GM19397 (cell line): Measurements from ENCODE around the gene GMCL2.
A peak's percentile ranks its signal among the peaks of the same experiment; 100 is the strongest.
"Not testable (repeated sequence)": the region's sequence is repeated elsewhere in the genome, so short reads cannot be mapped to it uniquely, and the experiment has no call there.

Source experiments
- ATAC-seq: cut with Tn5 transposase; IDR thresholded peaks from one replicate; pipeline ENCODE4 v1.9.1; 2021; ENCODE audit warnings: mild to moderate bottlenecking, moderate library complexity; ENCODE audit not compliant: unreplicated experiment

The GMCL2 gene

DNA sequence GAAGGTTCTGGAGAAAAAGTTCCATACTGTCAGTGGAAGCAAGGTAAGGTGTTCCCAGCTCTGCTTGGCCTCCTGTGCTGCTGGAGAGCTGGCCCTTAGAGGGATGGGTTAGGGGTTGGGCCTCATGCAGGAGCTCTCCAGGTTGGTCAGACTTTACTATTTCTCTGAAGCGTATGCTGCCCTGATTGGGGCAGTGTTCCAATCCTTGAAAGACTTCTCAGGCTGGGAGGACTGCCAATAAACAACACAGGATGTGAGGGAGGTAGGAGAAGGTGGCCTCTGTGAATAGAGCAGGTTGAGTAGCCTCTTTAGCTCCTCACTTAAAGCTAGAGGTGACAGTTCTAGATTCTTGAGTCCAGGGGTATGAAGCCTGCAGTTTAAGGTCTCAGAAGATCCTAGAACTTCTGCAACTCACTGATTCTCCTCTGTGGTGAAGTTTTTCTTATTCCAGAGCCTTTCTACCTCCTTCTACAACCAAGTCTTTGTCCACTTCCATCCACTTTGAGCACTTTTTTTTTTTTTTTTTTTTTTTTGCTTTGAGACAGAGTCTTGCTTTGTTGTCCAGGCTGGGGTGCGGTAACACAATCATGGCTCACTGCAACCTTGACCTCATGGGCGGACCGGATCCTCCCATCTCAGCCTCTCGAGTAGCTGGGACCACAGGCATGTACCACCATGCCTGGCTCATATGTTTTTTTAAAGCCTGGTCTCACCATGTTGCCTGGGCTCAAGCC is 20.2 kb upstream of the GMCL2 start:
- no peak for ATAC-seq

DNA sequence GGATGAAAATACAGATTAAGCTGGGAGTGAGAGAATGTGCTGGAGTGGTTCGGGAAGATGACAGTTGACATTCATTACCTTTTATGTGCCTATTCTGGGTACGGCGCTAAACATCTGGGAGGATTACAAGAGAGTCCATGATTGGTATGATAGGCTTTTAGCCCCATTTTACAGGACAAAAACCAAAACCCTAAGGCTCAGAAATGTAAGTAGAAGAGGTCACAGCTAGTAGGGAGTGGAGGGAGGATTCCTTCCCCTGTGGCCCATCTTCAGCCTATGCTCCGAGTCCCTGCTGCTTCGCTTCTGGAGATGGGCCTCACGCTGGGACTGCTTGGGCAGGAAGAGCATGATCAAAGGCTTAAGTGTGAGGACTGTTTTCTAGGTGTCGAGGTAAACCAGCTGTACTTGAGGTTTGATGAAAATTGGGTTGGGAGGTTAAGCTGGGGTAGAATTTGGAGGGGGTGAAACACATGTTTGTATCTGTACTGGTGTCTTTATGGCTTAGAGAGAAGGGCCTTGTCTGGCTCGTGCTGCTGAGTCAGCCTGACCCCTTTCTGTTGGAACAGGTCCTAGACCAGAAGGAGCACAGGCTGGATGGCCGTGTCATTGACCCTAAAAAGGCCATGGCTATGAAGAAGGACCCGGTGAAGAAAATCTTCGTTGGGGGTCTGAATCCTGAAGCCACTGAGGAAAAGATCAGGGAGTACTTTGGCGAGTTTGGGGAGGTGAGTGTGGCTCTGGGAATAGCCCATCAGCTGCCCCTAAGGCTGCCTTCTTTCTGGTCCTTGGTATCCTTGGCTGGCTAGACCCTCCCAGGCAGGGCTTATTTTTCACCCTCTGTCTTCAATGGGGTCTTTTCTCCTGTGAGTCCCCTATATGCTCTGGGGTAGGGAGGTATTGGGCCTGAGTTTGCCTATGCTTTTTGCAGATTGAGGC is 19.3 kb upstream of the GMCL2 start:
- ATAC-seq = no peak

DNA sequence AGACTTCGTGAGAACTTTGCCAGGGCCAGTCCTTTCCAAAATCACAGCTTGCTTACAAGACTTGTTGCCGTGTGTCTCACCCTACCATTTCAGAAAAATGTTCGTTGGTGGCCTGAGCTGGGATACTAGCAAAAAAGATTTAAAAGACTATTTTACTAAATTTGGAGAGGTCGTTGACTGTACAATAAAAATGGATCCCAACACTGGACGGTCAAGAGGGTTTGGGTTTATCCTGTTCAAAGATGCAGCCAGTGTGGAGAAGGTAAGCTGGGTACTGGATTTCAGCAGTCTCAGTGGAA is 18.5 kb upstream of the GMCL2 start:
- ATAC-seq = no peak

DNA sequence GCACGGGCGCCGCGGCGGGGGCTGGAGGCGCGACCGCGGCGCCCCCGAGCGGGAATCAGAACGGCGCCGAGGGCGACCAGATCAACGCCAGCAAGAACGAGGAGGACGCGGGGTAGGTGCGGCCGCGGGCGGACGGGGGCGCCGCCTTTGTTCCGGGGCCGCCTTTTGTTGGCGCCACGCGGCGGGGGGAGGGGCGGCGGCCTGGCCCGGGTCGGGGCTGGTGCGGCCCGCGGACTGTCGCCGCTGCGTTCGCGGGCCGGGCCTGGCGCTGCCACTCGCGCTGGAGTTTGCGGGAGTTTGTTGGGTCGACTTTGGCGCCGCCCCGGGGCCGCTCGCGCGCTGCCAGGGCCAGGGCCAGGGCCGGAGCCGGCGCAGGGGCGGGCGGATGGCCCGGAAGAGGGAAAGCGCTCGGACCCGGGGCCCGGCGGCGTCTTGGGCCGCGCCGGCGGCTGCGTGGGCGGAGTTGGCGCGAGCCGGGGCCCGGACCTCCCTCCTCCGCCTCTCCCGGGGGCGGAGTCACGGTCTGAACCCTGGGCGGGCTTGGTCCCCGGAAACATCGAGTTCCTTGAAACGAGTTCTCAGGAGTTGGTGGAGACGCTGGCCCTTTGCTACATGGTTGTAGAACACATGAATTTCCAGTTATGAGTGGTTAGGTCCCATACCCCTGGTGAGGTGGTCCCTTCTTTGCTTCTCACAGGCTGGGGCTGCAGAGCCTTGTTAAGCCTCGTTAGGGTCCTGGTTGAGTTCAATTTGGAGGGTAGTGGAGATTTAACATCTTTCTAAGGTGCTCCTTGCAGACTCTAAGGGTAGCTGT is 18.0 kb upstream of the GMCL2 start:
- ATAC-seq = peak; percentile 51

DNA sequence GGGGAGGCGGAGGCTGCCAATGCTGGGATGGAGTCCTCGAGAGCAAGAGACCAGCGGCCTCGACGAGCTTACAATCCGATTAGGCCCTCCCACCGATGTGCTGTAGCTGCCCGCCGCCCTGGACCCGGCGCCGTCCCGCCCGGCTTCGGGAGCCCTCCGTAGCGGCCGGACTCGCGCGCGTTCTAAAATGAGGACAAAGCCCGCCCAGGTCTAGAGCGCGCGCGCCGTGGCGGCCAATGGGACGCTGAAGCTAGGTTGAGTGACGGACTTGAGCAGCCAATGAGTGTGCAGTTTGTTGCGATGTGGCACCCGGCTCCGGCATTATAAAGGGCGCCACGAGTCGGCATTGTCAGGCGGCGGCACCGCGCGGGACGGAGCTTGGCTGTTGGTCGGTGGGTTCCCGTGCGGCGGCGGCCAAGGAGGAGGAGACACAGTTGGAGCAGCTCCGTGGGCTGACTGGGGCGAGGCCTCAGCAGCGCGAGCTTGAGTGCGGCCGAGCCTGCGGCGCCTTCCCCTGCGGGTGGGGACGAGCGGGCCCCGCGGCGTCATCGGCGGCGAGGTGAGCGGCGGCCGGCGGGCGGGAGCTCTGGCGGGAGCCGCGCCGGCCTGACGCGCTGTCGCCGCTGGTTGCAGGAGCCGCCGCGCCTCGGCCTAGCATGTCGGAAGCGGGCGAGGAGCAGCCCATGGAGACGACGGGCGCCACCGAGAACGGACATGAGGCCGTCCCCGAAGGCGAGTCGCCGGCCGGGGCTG is 17.2 kb upstream of the GMCL2 start, which contains the start of gene HNRNPAB:
Gene HNRNPAB, plus strand, starts transcription at position 352 of the 753 bp plus-strand sequence. Its CDS starts 305 bp downstream, at position 657.
- ATAC-seq = peak; percentile 84

DNA sequence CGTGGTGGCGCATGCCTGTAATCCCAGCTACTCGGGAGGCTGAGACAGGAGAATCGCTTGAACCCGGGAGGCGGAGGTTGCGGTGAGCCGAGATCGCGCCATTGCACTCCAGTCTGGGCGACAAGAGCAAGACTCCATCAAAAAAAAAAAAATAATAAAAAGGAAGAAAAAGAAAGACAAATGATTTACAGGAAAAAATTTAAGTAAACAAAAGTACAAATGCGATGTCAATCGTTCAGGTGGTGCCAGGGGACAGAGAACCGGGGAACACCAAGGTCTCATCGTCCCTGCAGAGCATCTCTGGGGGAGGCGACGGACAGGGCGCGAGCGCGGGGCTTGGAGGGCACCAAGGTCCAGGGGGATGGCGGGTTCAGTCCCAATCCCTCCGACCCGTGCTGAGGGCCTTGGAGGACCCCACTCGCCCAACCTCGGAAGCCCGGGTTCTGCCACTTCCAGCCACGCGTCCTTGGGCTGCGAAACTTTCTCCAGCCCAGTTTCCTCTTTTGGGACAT is 16.6 kb upstream of the GMCL2 start:
- no peak for ATAC-seq

DNA sequence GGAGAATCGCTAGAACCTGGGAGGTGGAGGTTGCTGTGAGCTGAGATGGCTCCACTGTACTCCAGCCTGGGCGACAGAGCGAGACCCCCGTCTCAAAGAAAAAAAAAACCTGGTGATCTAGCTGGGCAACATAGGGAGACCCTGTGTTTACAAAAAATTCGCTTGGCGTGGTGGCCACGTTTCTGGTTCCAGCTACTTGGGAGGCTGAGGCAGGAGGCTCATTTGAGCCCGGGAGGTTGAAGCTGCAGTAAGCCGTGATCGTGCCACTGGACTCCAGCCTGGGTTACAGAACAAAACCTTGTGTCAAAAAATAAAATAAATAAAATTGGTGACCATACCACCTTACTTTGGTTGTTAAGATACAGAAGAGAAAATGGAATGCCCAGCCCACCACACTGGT is 15.4 kb upstream of the GMCL2 start:
- ATAC-seq = no peak

DNA sequence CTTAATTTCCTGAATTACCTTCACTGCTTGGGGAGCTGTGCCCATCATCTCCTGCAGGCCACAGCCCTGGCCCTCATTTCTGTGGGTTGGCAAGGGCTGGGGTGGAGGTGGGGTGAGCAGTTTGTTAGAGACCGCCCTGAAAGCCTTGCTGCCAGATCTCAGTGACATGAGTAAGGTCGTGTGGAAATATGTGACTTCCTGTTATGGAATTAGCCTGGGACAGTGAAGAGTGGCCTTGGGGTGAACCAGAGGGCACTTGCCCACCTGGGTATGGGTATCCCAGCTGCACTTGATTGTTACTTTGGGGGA is 14.7 kb upstream of the GMCL2 start:
- ATAC-seq = no peak

DNA sequence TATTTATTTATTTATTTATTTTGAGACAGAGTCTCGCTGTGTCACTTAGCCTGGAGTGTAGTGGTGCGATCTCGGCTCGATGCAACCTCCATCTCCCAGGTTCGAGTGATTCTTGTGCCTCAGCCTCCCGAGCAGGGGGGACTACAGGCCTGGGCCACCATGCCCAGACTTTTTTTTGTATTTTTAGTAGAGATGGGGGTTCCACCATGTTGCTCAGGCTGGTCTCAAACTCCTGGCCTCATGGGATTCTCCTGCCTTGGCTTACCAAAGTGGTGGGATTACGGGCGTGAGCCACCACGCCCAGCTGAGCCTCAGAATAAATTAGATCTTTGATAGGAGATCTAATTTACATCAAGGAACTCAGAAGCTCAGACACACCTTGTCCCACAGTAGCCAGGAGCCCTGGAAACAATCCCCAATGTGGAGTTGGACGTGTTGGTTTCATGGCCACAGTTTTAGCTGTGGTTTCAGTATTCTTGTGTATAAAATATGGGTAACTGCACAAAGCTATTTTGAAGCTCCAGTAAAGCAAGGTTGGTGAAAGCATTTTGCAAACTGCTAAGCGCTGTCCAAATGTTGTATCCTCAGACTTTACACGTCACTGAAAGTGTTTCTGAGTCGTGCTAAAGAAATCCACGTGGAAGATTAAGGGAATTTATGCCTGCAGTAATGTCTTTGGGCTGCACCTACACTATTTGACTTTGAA is 14.2 kb upstream of the GMCL2 start:
- no peak for ATAC-seq

DNA sequence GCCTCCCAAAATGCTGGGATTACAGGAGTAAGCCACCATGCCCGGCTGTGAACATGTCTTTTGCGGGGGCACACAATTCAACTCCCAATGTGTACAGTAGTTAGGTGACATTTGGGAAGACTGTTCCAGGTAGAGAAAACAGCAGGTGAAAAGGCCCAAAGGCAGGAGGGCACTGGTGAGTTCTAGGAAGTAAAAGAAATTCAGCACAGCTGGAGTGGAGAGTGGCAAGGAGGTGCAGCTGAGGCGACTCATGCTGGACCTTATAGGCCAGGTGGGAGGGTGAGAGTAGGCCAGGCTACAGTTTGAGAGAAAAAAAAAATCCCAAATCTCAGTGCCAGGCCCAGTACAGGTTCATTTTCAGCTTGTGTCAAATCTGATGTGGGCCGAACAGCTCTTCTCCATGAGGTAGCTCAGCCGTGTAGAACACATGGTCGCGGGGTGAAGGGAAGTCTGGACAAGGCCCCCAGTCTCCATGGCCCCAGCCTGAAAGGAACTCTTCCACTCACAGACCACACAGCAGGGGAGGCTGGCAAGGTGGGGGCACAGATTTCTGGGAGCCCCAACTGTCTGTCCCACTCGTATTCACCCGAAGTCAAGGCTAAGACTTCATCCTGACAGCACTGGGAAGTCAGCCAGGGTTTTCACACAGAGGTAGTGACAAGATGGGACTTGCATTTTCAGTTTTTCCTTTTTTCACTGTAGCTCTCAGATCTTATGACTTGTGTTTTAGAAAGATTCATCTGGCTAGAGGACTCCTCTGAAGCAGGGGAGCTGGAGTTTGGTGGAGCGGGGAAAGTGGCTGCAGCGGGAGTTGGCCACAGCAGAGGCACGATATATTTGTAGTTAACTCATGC is 12.6 kb upstream of the GMCL2 start:
- no peak for ATAC-seq

DNA sequence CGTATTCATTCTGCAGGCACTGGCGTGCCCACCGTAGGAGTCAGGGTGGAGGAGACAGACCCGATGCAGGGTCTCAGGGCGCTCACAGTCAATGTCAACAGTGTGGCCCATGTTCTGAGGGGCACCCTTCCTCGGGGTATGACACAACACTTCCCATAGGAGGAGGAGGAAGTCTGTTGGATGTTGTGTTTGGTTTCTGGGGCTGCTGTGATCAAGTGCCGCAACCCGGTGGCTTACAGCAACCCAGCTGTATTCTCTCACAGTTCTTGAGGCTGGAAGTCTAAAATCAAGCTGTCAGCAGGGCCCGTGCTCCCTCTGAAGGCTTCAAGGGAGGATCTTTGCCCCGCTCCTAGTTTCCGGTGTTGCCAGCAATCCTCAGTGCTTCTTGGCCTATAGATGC is 11.5 kb upstream of the GMCL2 start:
- ATAC-seq = no peak

DNA sequence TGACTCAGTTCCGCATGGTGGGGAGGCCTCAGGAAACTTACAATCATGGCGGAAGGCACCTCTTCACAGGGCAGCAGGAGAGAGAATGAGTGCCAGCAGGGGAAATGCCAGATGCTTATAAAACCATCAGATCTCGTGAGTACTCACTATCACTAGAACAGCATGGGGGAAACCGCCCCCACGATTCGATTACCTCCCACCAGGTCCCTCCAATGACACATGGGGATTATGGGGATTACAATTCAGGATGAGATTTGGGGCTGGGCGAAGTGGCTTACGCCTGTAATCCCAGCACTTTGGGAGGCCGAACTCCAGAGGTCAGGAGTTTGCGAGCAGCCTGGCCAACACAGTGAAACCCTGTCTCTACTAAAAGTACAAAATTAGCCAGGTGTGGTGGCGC is 11.0 kb upstream of the GMCL2 start:
- not testable (repeated sequence) for ATAC-seq

DNA sequence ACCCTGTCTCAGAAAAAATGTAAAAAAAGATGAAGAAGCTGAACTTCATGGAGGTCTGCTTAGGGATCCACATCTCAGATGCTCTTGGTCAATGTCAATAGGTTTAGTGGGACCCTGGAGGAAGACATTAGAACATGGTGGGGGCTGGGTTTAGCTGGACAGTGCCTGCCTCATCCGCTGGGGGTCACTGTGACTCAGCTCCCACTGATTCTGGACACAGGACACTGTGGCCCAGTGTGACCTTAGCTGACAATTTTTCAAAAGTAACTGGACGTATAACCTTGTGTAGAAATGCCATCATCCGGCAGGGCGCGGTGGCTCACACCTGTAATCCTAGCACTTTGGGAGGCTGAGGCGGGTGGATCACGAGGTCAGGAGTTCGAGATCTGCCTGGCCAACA is 9.8 kb upstream of the GMCL2 start:
- ATAC-seq = no peak

DNA sequence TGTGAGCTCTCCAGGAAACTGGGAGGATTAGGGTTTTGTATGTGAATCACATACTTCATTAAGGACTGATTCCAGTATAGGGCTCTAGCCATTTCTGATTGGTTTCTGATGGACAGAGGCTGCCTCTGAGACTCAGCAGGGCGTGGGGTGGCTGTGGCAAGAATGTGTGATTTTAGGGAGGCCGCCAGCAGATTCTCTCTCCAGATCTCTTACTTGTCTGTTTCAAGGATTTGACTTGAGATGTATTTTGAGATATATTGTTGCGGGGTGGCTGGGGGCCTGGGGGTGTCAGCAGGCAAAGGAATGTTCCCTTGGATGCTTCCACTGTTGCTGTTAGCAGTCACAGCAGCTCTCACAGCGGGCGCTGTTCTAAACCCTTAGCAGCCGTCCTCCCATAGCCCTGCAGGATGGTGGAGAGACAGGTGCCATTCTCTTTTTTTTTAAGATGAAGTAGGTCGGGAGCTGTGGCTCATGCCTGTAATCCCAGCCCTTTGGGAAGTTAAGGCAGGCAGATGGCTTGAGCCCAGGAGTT is 9.2 kb upstream of the GMCL2 start:
- ATAC-seq = no peak

DNA sequence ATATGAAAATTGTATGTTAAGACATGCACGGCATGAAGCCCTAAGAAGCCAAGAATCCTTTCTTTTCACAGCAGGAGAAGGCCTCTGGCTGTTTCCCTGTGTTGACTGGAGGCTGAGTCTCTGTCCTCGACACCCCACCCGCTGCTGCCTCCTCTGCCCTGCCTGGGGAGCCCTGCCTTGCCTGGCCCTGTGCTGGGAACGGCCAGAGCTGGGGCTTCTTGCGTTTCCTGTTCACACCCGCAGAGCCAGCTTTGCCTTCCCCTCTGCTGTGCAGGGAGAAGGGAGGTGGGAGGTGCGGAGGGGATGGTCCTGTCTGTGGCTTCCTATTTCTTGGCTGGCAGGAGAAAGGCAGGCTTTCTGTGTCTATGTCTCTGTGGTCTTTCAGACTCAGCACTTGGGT is 6.9 kb upstream of the GMCL2 start:
- ATAC-seq = no peak

DNA sequence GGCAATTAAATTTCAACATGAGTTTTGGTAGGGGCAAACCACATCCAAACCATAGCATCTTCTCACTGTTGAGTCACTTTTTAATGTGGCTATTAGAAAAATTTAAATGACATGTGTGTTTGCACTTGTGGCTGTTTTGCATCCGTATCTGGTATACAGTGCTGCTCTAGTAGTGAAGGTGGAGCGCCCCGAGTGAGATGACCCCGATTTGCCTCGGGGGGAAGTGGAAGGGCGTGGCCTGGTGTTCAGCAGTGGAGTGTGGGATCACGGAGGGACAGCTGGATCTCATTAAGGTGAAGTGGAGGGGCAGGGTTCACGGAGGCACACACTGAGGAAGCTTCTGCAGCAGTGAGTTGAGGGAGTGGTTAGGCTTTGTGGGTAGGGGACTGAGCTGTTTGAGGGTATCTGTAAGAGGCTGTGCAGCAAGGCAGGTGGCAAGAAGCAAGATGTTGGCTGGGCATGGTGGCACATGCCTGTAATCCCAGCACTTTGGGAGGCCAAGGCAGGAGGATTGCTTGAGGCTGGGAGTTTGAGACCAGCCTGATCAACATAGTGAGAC is 6.2 kb upstream of the GMCL2 start:
- no peak for ATAC-seq

DNA sequence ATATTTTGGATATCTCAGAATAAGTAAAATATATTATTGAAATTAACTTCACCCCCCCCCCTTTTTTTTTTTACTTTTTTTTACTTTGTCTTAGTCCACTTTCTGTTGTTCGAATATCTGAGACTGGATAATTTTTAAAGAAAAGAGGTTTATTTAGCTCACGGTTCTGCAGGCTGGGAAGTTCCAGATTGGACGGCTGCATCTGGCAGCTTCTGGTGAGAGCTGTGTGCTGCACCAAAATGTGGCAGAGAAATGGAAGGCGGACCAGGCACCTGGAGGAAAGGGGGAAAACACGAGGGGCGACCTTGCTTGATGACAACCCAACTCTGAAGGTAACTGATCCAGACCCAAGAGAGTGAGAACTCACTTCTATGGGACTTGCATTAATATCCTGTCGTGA is 5.6 kb upstream of the GMCL2 start:
- no peak for ATAC-seq

DNA sequence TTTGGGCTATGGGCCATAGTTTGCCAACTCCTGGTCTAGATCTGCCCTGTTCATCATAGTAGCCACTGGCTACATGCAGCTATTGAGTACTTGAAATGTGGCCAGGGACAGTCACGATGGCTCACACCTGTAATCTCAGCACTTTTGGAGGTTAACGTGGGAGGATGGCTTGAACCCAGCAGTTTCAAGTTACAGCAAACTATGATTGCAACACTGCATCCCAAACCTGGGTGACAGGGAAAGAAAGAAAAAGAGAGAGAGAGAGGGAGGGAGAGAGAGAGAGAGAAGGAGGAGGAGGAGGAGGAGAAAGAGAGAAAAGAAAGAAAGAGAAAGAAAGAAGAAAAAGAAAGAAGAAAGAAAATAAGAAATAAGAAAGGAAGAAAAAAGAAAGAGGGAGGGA is 5.1 kb upstream of the GMCL2 start:
- ATAC-seq = no peak

DNA sequence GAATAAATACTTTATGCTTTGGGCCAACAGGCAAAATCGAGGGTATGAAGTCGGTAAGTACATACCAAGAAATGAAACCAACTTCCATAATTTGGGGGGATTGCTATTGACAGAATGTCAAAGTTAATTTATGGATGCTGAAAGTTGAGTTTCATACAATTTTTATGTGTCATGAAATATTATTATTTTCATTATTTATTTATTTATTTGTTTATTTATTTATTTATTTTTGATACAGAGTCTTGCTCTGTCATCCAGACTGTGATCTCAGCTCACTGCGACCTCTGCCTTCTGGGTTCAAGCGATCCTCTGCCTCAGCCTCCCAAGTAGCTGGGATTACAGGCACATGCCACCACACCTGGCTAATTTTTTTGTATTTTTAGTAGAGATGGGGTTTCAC is 4.5 kb upstream of the GMCL2 start:
- ATAC-seq = no peak
